H9 (cell line): ENCODE data around the gene NAALADL1. TPM values are rescaled to one million over a fixed set of nuclear protein-coding genes. Genes with fewer than 3 reads are reported as not detected.

Source experiments
- DNase-seq: peaks from one replicate; pipeline ENCODE4 v3.0.0-alpha.2; 2017
- H2AFZ ChIP-seq: one replicate; pipeline ENCODE4 v1.6.1; 2013; ENCODE audit warnings: mild to moderate bottlenecking, low read length, control low read depth, moderate library complexity
- H2AK5ac ChIP-seq: 2 replicates; pipeline ENCODE4 v1.6.1; 2013; ENCODE audit warnings: low read length, control low read depth, mixed read lengths; ENCODE audit not compliant: insufficient read length
- H2BK120ac ChIP-seq: one replicate; pipeline ENCODE4 v1.6.1; 2013; ENCODE audit warnings: low read depth, mild to moderate bottlenecking, low read length, control low read depth, inconsistent platforms; ENCODE audit not compliant: poor library complexity, severe bottlenecking
- H2BK12ac ChIP-seq: 2 replicates; pipeline ENCODE4 v1.6.1; 2013; ENCODE audit warnings: low read length, control low read depth, mixed read lengths, low read depth; ENCODE audit not compliant: insufficient read length
- H2BK15ac ChIP-seq: 2 replicates; pipeline ENCODE4 v1.6.1; 2013; ENCODE audit warnings: low read depth, low read length, control low read depth
- H2BK20ac ChIP-seq: one replicate; pipeline ENCODE4 v1.6.1; 2013; ENCODE audit warnings: low read depth, mild to moderate bottlenecking, low read length, control low read depth, inconsistent platforms; ENCODE audit not compliant: poor library complexity, severe bottlenecking
- H2BK5ac ChIP-seq: 2 replicates; pipeline ENCODE4 v1.6.1; 2013; ENCODE audit warnings: low read length, control low read depth, mixed read lengths; ENCODE audit not compliant: insufficient read length
- H3K14ac ChIP-seq: 2 replicates; pipeline ENCODE4 v1.6.1; 2013; ENCODE audit warnings: low read length, control low read depth; ENCODE audit not compliant: insufficient read depth
- H3K18ac ChIP-seq: 2 replicates; pipeline ENCODE4 v1.6.1; 2013; ENCODE audit warnings: low read depth, mild to moderate bottlenecking, mixed read lengths, low read length, control low read depth; ENCODE audit not compliant: insufficient read length
- H3K23ac ChIP-seq: 2 replicates; pipeline ENCODE4 v1.6.1; 2013; ENCODE audit warnings: low read length, control low read depth, mixed read lengths, low read depth; ENCODE audit not compliant: insufficient read length
- H3K23me2 ChIP-seq: 2 replicates; pipeline ENCODE4 v1.6.1; 2013; ENCODE audit warnings: low read depth, mild to moderate bottlenecking, mixed read lengths, low read length, control low read depth; ENCODE audit not compliant: insufficient read length, poor library complexity, severe bottlenecking
- H3K27ac ChIP-seq: 2 replicates; pipeline ENCODE4 v1.5.1; 2013; ENCODE audit warnings: low read length, control low read depth, mixed read lengths, low read depth; ENCODE audit not compliant: insufficient read length
- H3K27me3 ChIP-seq: 2 replicates; pipeline ENCODE4 v1.6.1; 2013; ENCODE audit warnings: low read length, control low read depth, inconsistent platforms; ENCODE audit not compliant: insufficient read depth
- H3K4ac ChIP-seq: 2 replicates; pipeline ENCODE4 v1.6.1; 2013; ENCODE audit warnings: low read depth, mild to moderate bottlenecking, control low read depth, inconsistent platforms, low read length, moderate library complexity
- H3K4me1 ChIP-seq: 2 replicates; pipeline ENCODE4 v1.6.1; 2013; ENCODE audit warnings: low read length, control low read depth, inconsistent platforms; ENCODE audit not compliant: insufficient read depth
- H3K4me2 ChIP-seq: 2 replicates; pipeline ENCODE4 v1.6.1; 2013; ENCODE audit warnings: low read length, control low read depth, mixed read lengths; ENCODE audit not compliant: insufficient read length, insufficient read depth
- H3K56ac ChIP-seq: 2 replicates; pipeline ENCODE4 v1.6.1; 2013; ENCODE audit warnings: low read depth, mild to moderate bottlenecking, mixed read lengths, low read length, control low read depth; ENCODE audit not compliant: insufficient read length
- H3K79me1 ChIP-seq: 2 replicates; pipeline ENCODE4 v1.6.1; 2013; ENCODE audit warnings: low read depth, mild to moderate bottlenecking, moderate library complexity, low read length, control low read depth, inconsistent platforms; ENCODE audit not compliant: insufficient read depth, poor library complexity, severe bottlenecking
- H3K79me2 ChIP-seq: 2 replicates; pipeline ENCODE4 v1.6.1; 2013; ENCODE audit warnings: low read length, control low read depth, inconsistent platforms; ENCODE audit not compliant: insufficient read depth
- H3K9ac ChIP-seq: 2 replicates; pipeline ENCODE4 v1.6.1; 2013; ENCODE audit warnings: low read length, control low read depth, mixed read lengths; ENCODE audit not compliant: insufficient read length; ENCODE audit errors: extremely low read depth
- H3K9me3 ChIP-seq: one replicate; pipeline ENCODE4 v1.6.1; 2013; ENCODE audit warnings: low read depth, low read length, inconsistent platforms; ENCODE audit not compliant: control insufficient read depth
- H3T11ph ChIP-seq: one replicate; pipeline ENCODE4 v1.6.1; 2013; ENCODE audit warnings: mild to moderate bottlenecking, low read length, control low read depth, inconsistent platforms
- H4K20me1 ChIP-seq: one replicate; pipeline ENCODE4 v1.6.1; 2013; ENCODE audit not compliant: control insufficient read depth, insufficient read length, insufficient read depth
- H4K5ac ChIP-seq: 2 replicates; pipeline ENCODE4 v1.6.1; 2013; ENCODE audit warnings: low read depth, mild to moderate bottlenecking, mixed read lengths, low read length, control low read depth; ENCODE audit not compliant: insufficient read length
- H4K8ac ChIP-seq: replicated peaks from 2 replicates; pipeline ENCODE4 v1.6.1; 2013; ENCODE audit warnings: low read length, control low read depth, mixed read lengths, low read depth; ENCODE audit not compliant: insufficient read length
- H4K91ac ChIP-seq: 2 replicates; pipeline ENCODE4 v1.6.1; 2013; ENCODE audit warnings: low read depth, mild to moderate bottlenecking, moderate library complexity, mixed read lengths, low read length, control low read depth; ENCODE audit not compliant: insufficient read length
- H3K27ac Mint-ChIP-seq, 3 experiments: 2 replicates in 2 of 3; 3 replicates in 1 of 3; pipeline ENCODE4 v1.8.0; 2020 to 2021; ENCODE audit warnings: mixed read lengths in 3 of 3, mild to moderate bottlenecking in 1 of 3, moderate library complexity in 1 of 3
- H3K27me3 Mint-ChIP-seq: 2 replicates; pipeline ENCODE4 v1.8.0; 2021; ENCODE audit warnings: low read depth, mild to moderate bottlenecking, moderate library complexity, mixed read lengths
- H3K36me3 Mint-ChIP-seq, 3 experiments: 2 replicates in 2 of 3; 3 replicates in 1 of 3; pipeline ENCODE4 v1.8.0; 2020 to 2021; ENCODE audit warnings: low read depth in 3 of 3, mixed read lengths in 3 of 3; ENCODE audit not compliant: insufficient read depth in 1 of 3
- H3K4me1 Mint-ChIP-seq, 2 experiments: 2 replicates each; pipeline ENCODE4 v1.8.0; 2020; ENCODE audit warnings: mixed read lengths in 2 of 2
- H3K4me3 Mint-ChIP-seq, 2 experiments: 2 replicates in 1 of 2; 3 replicates in 1 of 2; pipeline ENCODE4 v1.8.0; 2020 to 2021; ENCODE audit warnings: mild to moderate bottlenecking in 2 of 2, mixed read lengths in 2 of 2, moderate library complexity in 1 of 2
- H3K9me3 Mint-ChIP-seq, 2 experiments: 2 replicates in 1 of 2; 3 replicates in 1 of 2; pipeline ENCODE4 v1.8.0; 2020; ENCODE audit warnings: mild to moderate bottlenecking in 2 of 2, mixed read lengths in 2 of 2, moderate library complexity in 1 of 2
- CTCF ChIP-seq: fragments of 200-600 bp; sonication (generic); conservative IDR thresholded peaks from 3 replicates; pipeline ENCODE4 v1.8.0; 2021; ENCODE audit warnings: antibody characterized with exemption, mild to moderate bottlenecking
- WGBS: extraction: QIAGEN DNeasy Blood & Tissue Kit; methylation state at CpG from one replicate; pipeline ENCODE4 v1.1.7; 2013; ENCODE audit warnings: missing lambda C conversion rate, low lambda C conversion rate, mixed read lengths; ENCODE audit not compliant: insufficient read length; ENCODE audit errors: extremely low coverage; 5-methylcytosine and 5-hydroxymethylcytosine counted together
- total RNA-seq: library from RNA; stranded (reverse); gene quantifications from 2 replicates; pipeline ENCODE4 v1.2.1, GENCODE V29; 2021

NAALADL1 gene
- total RNA-seq, 1 experiment from 2014 or later, result 1.0 TPM

DNA sequence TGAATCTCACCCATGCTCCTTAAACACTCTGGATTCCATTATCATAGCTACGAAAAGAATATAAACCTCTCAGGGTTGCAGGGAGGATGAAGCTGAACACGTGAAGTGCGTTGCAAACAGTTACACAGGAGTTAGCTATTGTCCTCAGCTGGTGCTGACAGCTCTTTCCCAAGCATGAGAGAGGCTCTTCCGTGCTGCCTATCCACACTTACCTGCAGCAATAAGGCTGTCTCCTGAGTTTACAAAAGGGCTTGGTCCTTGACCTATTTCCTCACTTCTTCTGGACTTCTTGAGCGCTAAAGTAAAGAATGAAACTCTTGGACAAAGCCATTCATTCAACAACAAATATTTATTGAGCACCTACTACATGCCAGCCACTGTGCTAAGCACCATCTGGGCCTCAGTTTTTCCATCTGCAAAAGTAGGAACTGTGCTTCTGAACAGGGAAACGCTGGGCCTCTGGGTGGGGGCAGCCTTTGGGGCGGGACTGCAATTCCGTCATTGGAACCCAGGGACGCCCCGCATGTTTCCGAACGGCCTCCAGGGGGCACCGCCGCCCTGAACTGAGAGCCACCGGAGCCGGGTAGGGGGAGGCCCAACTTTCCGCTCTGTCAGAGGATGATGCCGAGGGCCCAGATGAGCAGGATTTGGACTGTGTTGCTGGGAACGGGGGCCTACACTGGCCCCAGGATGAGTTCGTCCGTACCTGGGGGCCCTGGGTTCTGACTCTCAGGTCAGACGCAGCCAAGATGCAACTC is 45.0 kb downstream of the NAALADL1 start:
- Histone ChIP-seq H3K23me2 (peaks cover 7% of the 10 kb centered on the region), H3K14ac (peak overlapping the region; percentile 89; the same call in 1 of the 2 replicates), H2AFZ (no peak overlapping the region), H3T11ph (no peak overlapping the region), H2AK5ac (no peak overlapping the region), H2BK120ac (no peak overlapping the region), H3K4me2 (peak overlapping the region; percentile 41), H2BK20ac (no peak overlapping the region), H2BK15ac (peak overlapping the region; percentile 91; the same call in 1 of the 2 replicates), H3K9me3 (no peaks in the 10 kb centered on the region), H3K9ac (peak overlapping the region; percentile 66), H3K27ac (no peak overlapping the region), H3K4me1 (no peaks in the 10 kb centered on the region), H4K91ac (no peak overlapping the region), H3K56ac (no peak overlapping the region), H3K27me3 (no peaks in the 10 kb centered on the region), H4K8ac (no peak overlapping the region), H3K79me2 (no peaks in the 10 kb centered on the region), H4K5ac (no peak overlapping the region), H3K18ac (peak overlapping the region; percentile 90), H3K23ac (no peak overlapping the region), H3K79me1 (peaks cover 2% of the 10 kb centered on the region), H2BK12ac (no peak overlapping the region), H2BK5ac (no peak overlapping the region), H4K20me1 (no peaks in the 10 kb centered on the region), H3K4ac (no peak overlapping the region; the same call in 1 of the 2 replicates)
- Mint-ChIP-seq H3K27me3 (no peaks in the 10 kb centered on the region; the same call in 1 of the 2 replicates), H3K4me3 (peak overlapping the region; percentile 75 to 87), H3K4me1 (peaks cover 6 to 9% of the 10 kb centered on the region in 2 experiments), H3K27ac (peak overlapping the region; percentile 92 to 98 (median 97); a peak in 6 of 7 replicates), H3K9me3 (no peaks in the 10 kb centered on the region), H3K36me3 (peaks cover 14 to 32% (median 22%) of the 10 kb centered on the region in 3 experiments)
- DNase-seq, result peak; percentile 90
- WGBS, result no CpG with 5 or more reads among the region's 22 CpGs
- TF ChIP-seq CTCF, result peak; percentile 75
